A673 (cell line): Measurements from ENCODE around the gene THSD4. TPM values are rescaled to one million over a fixed set of nuclear protein-coding genes. Genes with fewer than 3 reads are reported as not detected.

Experiments
- BruUV-seq: library from RNA; stranded (reverse); fragments of 400-500 nt; replicated peaks from 2 replicates; lab custom pipeline; 2021; lab: Mats Ljungman, UMichigan
- CTCF ChIA-PET: fragments of 300-600 bp; sonication (Branson Sonifier 250); formaldehyde crosslinking; loops from one replicate; lab custom pipeline; 2022; ENCODE audit warnings: antibody characterized with exemption; lab: Charles Lee
- POLR2A ChIA-PET: fragments of 300-600 bp; sonication (Branson Sonifier 250); formaldehyde crosslinking; loops from one replicate; lab custom pipeline; 2022; ENCODE audit warnings: antibody characterized with exemption; ENCODE audit not compliant: low non-redundant PET; lab: Charles Lee
- DNase-seq: peaks from one replicate; pipeline ENCODE4 v3.0.0-alpha.2; 2015; ENCODE audit warnings: low spot score
- H3K27ac ChIP-seq: fragments of 200-600 bp; sonication (generic); 2 replicates; pipeline ENCODE4 v1.5.1; 2016; ENCODE audit warnings: mixed run types, low read depth, mild to moderate bottlenecking, mixed read lengths, antibody characterized with exemption, low read length; ENCODE audit not compliant: poor library complexity, severe bottlenecking
- H3K27me3 ChIP-seq: fragments of 200-600 bp; sonication (generic); replicated peaks from 2 replicates; pipeline ENCODE4 v1.6.1; 2017; ENCODE audit warnings: mixed run types, low read depth, mild to moderate bottlenecking, mixed read lengths, antibody characterized with exemption, low read length; ENCODE audit not compliant: insufficient read depth, poor library complexity
- H3K36me3 ChIP-seq: fragments of 200-600 bp; sonication (generic); 2 replicates; pipeline ENCODE4 v1.6.1; 2016; ENCODE audit warnings: mixed run types, mild to moderate bottlenecking, mixed read lengths, antibody characterized with exemption, low read length; ENCODE audit not compliant: insufficient read depth, poor library complexity, severe bottlenecking
- H3K4me1 ChIP-seq: fragments of 200-600 bp; sonication (generic); 2 replicates; pipeline ENCODE4 v1.6.1; 2017; ENCODE audit warnings: mixed run types, mild to moderate bottlenecking, mixed read lengths, antibody characterized with exemption, low read length; ENCODE audit not compliant: insufficient read depth, poor library complexity, severe bottlenecking
- H3K4me3 ChIP-seq: fragments of 200-600 bp; sonication (generic); 2 replicates; pipeline ENCODE4 v1.5.1; 2016; ENCODE audit warnings: low read depth, mixed run types, mild to moderate bottlenecking, mixed read lengths, low read length; ENCODE audit not compliant: poor library complexity, severe bottlenecking
- H3K9me3 ChIP-seq: fragments of 200-600 bp; sonication (generic); 2 replicates; pipeline ENCODE4 v1.6.1; 2016; ENCODE audit warnings: mixed run types, low read depth, mild to moderate bottlenecking, mixed read lengths, antibody characterized with exemption, low read length; ENCODE audit not compliant: poor library complexity, severe bottlenecking
- EZH2 ChIP-seq: fragments of 200-600 bp; sonication (generic); IDR thresholded peaks from 2 replicates; pipeline ENCODE4 v1.6.1; 2017; ENCODE audit warnings: borderline replicate concordance, low read depth, mild to moderate bottlenecking, mixed read lengths, antibody characterized with exemption, low read length; ENCODE audit not compliant: poor library complexity, severe bottlenecking
- intact Hi-C: fragments of 100-400 bp; cut with micrococcal nuclease; formaldehyde crosslinking; loops from one replicate; pipeline ENCODE4 v1.10.0; 2022; ENCODE audit not compliant: unreplicated experiment
- total RNA-seq: library from RNA; stranded (reverse); gene quantifications from 2 replicates; pipeline ENCODE4 v1.2.3, GENCODE V29; 2021
- TF ChIP-seq, protein P1 (sequence below): fragments of 300-800, 200-600 bp; sonication (generic); conservative IDR thresholded peaks from 2 replicates; pipeline ENCODE4 v1.5.1; 2017; ENCODE audit warnings: low read depth, mild to moderate bottlenecking, antibody characterized with exemption, low read length, moderate library complexity, mixed read lengths

The THSD4 gene
- total RNA-seq, 1 experiment from 2014 or later = 2.4 TPM

DNA sequence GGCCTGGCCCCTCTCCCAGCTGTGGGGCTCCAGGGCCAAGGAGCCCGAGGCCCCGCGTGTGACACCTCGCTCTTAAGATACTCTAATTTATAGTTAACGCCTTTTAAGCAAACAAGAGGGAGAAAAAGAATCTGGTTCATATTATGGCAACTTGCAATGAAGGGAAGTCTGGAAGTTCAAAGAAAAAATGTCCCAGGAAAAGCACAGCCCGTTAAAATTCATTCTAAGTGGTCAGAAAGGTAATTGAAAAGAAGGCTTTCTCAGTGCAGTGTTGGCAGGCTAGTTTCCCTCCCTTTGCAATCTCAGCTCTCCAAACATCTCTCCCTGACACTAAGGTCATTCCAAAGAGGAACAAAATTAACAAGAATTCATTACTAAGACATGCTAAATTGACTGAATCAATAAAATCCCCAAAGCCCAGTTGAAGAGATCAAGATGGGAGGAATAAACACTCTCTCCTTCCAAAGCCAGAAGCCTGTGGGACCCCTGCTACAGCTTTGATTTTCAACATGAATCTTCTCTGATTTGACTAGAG lies 339.3 kb downstream of the THSD4 start:
- TF ChIP-seq EZH2 = no peak
- TF ChIP-seq, protein P1, sequence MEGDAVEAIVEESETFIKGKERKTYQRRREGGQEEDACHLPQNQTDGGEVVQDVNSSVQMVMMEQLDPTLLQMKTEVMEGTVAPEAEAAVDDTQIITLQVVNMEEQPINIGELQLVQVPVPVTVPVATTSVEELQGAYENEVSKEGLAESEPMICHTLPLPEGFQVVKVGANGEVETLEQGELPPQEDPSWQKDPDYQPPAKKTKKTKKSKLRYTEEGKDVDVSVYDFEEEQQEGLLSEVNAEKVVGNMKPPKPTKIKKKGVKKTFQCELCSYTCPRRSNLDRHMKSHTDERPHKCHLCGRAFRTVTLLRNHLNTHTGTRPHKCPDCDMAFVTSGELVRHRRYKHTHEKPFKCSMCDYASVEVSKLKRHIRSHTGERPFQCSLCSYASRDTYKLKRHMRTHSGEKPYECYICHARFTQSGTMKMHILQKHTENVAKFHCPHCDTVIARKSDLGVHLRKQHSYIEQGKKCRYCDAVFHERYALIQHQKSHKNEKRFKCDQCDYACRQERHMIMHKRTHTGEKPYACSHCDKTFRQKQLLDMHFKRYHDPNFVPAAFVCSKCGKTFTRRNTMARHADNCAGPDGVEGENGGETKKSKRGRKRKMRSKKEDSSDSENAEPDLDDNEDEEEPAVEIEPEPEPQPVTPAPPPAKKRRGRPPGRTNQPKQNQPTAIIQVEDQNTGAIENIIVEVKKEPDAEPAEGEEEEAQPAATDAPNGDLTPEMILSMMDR = no peak
- no peaks in the 10 kb centered on the region for H3K9me3 ChIP-seq
- intact Hi-C loops = no loop called here
- POLR2A ChIA-PET = no interaction called here
- no peak overlapping the region for H3K4me3 ChIP-seq
- BruUV-seq = no TSS peak
- H3K27me3 ChIP-seq = no peaks in the 10 kb centered on the region
- no peak for DNase-seq
- H3K4me1 ChIP-seq = no peaks in the 10 kb centered on the region
- H3K27ac ChIP-seq = no peak overlapping the region
- H3K36me3 ChIP-seq = no peaks in the 10 kb centered on the region
- CTCF ChIA-PET = no interaction called here

DNA sequence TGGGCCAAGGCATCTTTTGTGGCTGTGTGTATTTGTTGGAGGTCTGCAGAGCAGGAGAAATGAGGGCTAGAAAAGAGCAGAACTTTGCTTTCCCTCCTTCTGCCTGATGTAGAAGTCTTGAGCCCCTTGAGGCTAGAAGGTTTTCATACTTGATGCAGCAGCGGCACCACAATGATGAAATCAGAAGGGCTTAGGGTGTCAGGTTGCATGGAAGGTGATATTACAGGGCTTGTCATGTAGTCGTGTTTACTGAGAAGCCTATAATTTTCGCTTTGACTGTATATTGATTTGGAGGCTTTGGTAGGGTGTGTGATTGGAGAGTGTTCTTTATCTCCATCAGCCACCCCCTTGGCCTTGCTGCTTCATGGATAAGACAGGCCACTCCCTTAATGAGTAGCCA lies 339.8 kb downstream of the THSD4 start:
- H3K36me3 ChIP-seq = no peaks in the 10 kb centered on the region
- no peaks in the 10 kb centered on the region for H3K27me3 ChIP-seq
- no peak overlapping the region for H3K27ac ChIP-seq
- H3K9me3 ChIP-seq = no peaks in the 10 kb centered on the region
- DNase-seq = no peak
- ChIA-PET POLR2A (no interaction called here), CTCF (no interaction called here)
- TF ChIP-seq EZH2 = no peak
- intact Hi-C loops = no loop called here
- H3K4me1 ChIP-seq = no peaks in the 10 kb centered on the region
- no TSS peak for BruUV-seq
- H3K4me3 ChIP-seq = no peak overlapping the region

DNA sequence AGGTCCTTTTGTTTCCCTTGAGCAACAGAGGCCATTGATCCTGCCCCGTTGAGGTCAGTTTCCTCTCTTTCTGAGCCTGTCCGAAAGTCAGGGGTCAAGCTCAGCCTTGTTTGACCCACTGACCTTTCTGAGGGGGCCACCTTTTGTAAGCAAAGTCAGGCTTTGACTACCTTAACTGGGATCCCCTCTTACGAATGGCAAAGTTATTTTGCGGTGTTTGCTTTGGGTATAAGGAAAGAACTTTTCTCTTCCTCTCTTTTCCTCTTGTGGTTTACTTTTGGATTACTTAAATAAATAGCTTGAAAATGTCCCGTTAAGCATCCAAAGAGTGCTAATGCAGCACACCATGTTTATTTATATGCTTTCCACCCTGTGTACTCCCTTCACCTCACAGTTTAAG lies 340.6 kb downstream of the THSD4 start:
- no peak overlapping the region for H3K4me3 ChIP-seq
- CTCF ChIA-PET = no interaction called here
- H3K4me1 ChIP-seq = no peaks in the 10 kb centered on the region
- no peak for DNase-seq
- H3K27me3 ChIP-seq = no peaks in the 10 kb centered on the region
- intact Hi-C loops = no loop called here
- no peaks in the 10 kb centered on the region for H3K9me3 ChIP-seq
- BruUV-seq = no TSS peak
- H3K27ac ChIP-seq = no peak overlapping the region
- no peaks in the 10 kb centered on the region for H3K36me3 ChIP-seq
- TF ChIP-seq, protein P1 = no peak
- no peak for TF ChIP-seq EZH2
- POLR2A ChIA-PET = no interaction called here

DNA sequence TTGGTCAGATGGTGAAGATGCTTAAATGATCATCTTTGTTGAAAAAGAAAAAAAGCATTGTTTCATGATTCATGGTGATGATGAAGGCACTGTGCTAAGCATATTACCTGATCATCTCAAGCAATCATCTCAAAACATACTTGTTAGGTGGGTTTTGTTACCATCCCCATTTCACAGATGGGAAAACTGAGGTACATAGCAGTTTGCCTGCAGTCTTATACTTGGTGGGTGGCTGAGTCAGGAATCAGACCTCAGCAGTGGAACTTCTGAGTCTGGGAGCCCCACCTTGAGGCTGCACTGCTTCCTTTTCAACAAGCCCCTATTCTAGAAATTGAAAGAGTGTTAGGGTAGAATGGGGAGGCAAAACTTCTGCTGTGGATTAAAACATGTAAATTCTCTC lies 341.1 kb downstream of the THSD4 start:
- no TSS peak for BruUV-seq
- ChIA-PET POLR2A (no interaction called here), CTCF (no interaction called here)
- H3K4me3 ChIP-seq = no peak overlapping the region
- no peak for TF ChIP-seq EZH2
- TF ChIP-seq, protein P1 = no peak
- no peak for DNase-seq
- no peaks in the 10 kb centered on the region for H3K9me3 ChIP-seq
- H3K36me3 ChIP-seq = no peaks in the 10 kb centered on the region
- no peaks in the 10 kb centered on the region for H3K4me1 ChIP-seq
- intact Hi-C loops = no loop called here
- no peak overlapping the region for H3K27ac ChIP-seq
- H3K27me3 ChIP-seq = no peaks in the 10 kb centered on the region
